Measurements from ENCODE around the gene NT5DC4. TPM values are rescaled to one million over a fixed set of nuclear protein-coding genes. Genes with fewer than 3 reads are reported as not detected.

The NT5DC4 gene
- total and polyA plus RNA-seq, 2 experiments from 2014 or later: not detected

GRCh38 chr2:112756207-112756606, 35.4 kb downstream of the NT5DC4 start:
- Histone ChIP-seq H3K4me1 (ENCODE audit: insufficient read depth) (no peaks in the 10 kb centered on the region), H3K9me2 (ENCODE audit: insufficient read depth) (no peaks in the 10 kb centered on the region), H3K9ac (no peak overlapping the region), H3K9me3 (ENCODE audit: low read depth) (no peaks in the 10 kb centered on the region), H3K27me3 (replicated peaks; ENCODE audit: insufficient read depth) (no peaks in the 10 kb centered on the region), H3K4me3 (no peak overlapping the region), H2AFZ (0 out of 2 replicates have a peak overlapping the region, but pooled peaks have one; percentile 5), H4K20me1 (ENCODE audit: insufficient read depth) (no peaks in the 10 kb centered on the region), H3K4me2 (ENCODE audit: unreplicated experiment) (no peak overlapping the region), H3K79me2 (ENCODE audit: insufficient read depth) (peaks cover 30% of the 10 kb centered on the region), H3F3A (ENCODE audit: insufficient read depth) (0 out of 2 replicates have a peak, but pooled peaks cover under 1% of the 10 kb centered on the region), H3K36me3 (ENCODE audit: low read depth) (no peaks in the 10 kb centered on the region; the same call in 1 of the 2 replicates), H3K27ac (no peak overlapping the region)
- TF ChIP-seq EZH2 (IDR thresholded peaks at IDR 0.05; ENCODE audit: insufficient read depth, poor library complexity, severe bottlenecking) (no peak), EZH2phosphoT487 (IDR thresholded peaks at IDR 0.05; ENCODE audit: insufficient read depth, low read depth) (no peak)
- in situ Hi-C loops (cut with MboI): no loop called here
- 97 to 98% methylated on average over 3 of the region's 3 CpGs for WGBS, 2 experiments (ENCODE audit: low coverage in 1 of 2, low lambda C conversion rate in 2 of 2, missing lambda C conversion rate in 2 of 2)
- no peak for DNase-seq

GRCh38 chr2:112757265-112757664, 36.4 kb downstream of the NT5DC4 start:
- Histone ChIP-seq H3K9me3 (ENCODE audit: low read depth) (no peaks in the 10 kb centered on the region), H3K4me3 (no peak overlapping the region), H3K79me2 (ENCODE audit: insufficient read depth) (peaks cover 40% of the 10 kb centered on the region), H3K4me1 (ENCODE audit: insufficient read depth) (no peaks in the 10 kb centered on the region), H2AFZ (no peak overlapping the region), H3K36me3 (ENCODE audit: low read depth) (no peaks in the 10 kb centered on the region; the same call in 1 of the 2 replicates), H3K27ac (no peak overlapping the region), H4K20me1 (ENCODE audit: insufficient read depth) (no peaks in the 10 kb centered on the region), H3K27me3 (replicated peaks; ENCODE audit: insufficient read depth) (no peaks in the 10 kb centered on the region), H3F3A (ENCODE audit: insufficient read depth) (no peaks in the 10 kb centered on the region), H3K9me2 (ENCODE audit: insufficient read depth) (no peaks in the 10 kb centered on the region), H3K4me2 (ENCODE audit: unreplicated experiment) (no peak overlapping the region), H3K9ac (no peak overlapping the region)
- 100% methylated on average over 3 of the region's 3 CpGs for WGBS, 2 experiments (ENCODE audit: low coverage in 1 of 2, low lambda C conversion rate in 2 of 2, missing lambda C conversion rate in 2 of 2)
- peak; percentile 24 for DNase-seq
- in situ Hi-C loops (cut with MboI): no loop called here
- no peak for TF ChIP-seq EZH2phosphoT487 (IDR thresholded peaks at IDR 0.05; ENCODE audit: insufficient read depth, low read depth)
- no peak for TF ChIP-seq EZH2 (IDR thresholded peaks at IDR 0.05; ENCODE audit: insufficient read depth, poor library complexity, severe bottlenecking)

DNA sequence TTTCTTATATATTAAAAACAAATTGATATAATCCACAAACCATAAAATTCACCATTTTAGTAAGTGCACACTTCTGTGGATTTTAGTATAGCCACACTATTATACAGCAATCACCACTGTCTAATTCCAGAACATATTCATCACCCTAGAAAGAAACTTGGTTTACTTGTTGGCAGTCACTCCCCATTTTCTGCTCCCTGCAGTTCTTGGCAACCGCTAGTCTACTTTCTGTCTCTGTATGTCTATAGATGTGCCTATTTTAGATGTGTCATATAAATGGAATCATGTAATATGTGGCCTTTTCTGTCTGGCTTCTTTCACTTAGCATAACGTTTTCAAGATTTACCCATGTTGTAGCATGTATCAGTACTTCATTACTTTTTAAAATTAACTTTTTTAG, 37.9 kb downstream of the NT5DC4 start:
- Histone ChIP-seq H4K20me1 (ENCODE audit: insufficient read depth) (no peaks in the 10 kb centered on the region), H2AFZ (peak overlapping the region; percentile 36; the same call in 1 of the 2 replicates), H3K4me2 (ENCODE audit: unreplicated experiment) (no peak overlapping the region), H3K4me3 (no peak overlapping the region), H3K27me3 (replicated peaks; ENCODE audit: insufficient read depth) (no peaks in the 10 kb centered on the region), H3K9me2 (ENCODE audit: insufficient read depth) (no peaks in the 10 kb centered on the region), H3K36me3 (ENCODE audit: low read depth) (no peaks in the 10 kb centered on the region; the same call in 1 of the 2 replicates), H3K9me3 (ENCODE audit: low read depth) (no peaks in the 10 kb centered on the region), H3K9ac (no peak overlapping the region), H3K4me1 (ENCODE audit: insufficient read depth) (no peaks in the 10 kb centered on the region), H3K79me2 (ENCODE audit: insufficient read depth) (peaks cover 54% of the 10 kb centered on the region), H3K27ac (no peak overlapping the region), H3F3A (ENCODE audit: insufficient read depth) (no peaks in the 10 kb centered on the region)
- 73 to 77% methylated on average over 2 of the region's 2 CpGs for WGBS, 2 experiments (ENCODE audit: low coverage in 1 of 2, low lambda C conversion rate in 2 of 2, missing lambda C conversion rate in 2 of 2)
- in situ Hi-C loops (cut with MboI): no loop called here
- no peak for TF ChIP-seq EZH2phosphoT487 (IDR thresholded peaks at IDR 0.05; ENCODE audit: insufficient read depth, low read depth)
- no peak for TF ChIP-seq EZH2 (IDR thresholded peaks at IDR 0.05; ENCODE audit: insufficient read depth, poor library complexity, severe bottlenecking)
- DNase-seq: peak; percentile 9

DNA sequence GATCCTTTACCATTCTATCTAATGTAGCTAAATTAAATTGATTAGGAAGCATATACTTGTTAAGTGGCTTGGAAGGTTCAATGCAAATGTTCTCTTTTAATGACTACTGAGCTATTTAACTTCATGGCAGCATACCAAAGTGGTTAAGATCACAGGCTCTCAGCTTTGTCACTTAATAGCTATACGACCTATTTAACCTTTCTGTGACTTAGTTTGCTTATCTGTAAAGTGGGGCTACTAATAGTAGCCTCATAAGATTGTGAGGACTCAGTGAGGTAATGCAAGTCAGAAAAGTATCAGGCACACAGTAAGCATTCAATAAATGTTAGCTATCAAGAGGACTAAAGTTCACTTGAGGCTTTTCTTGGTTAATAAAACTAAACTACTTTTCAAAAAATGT, 39.3 kb downstream of the NT5DC4 start:
- in situ Hi-C loops (cut with MboI): no loop called here
- Histone ChIP-seq H3K79me2 (ENCODE audit: insufficient read depth) (peaks cover 55% of the 10 kb centered on the region), H3K36me3 (ENCODE audit: low read depth) (no peaks in the 10 kb centered on the region; the same call in 1 of the 2 replicates)

More for the DNA sequence above, 39.3 kb downstream of the NT5DC4 start:
- Histone ChIP-seq H3K27ac (no peak overlapping the region), H3K4me1 (ENCODE audit: insufficient read depth) (no peaks in the 10 kb centered on the region; the same call in 1 of the 2 replicates), H3K4me3 (no peak overlapping the region), H3F3A (ENCODE audit: insufficient read depth) (no peaks in the 10 kb centered on the region), H3K9me2 (ENCODE audit: insufficient read depth) (no peaks in the 10 kb centered on the region), H3K4me2 (ENCODE audit: unreplicated experiment) (no peak overlapping the region), H2AFZ (peak overlapping the region; percentile 36; the same call in 1 of the 2 replicates), H3K9ac (no peak overlapping the region), H3K27me3 (replicated peaks; ENCODE audit: insufficient read depth) (no peaks in the 10 kb centered on the region), H3K9me3 (ENCODE audit: low read depth) (no peaks in the 10 kb centered on the region), H4K20me1 (ENCODE audit: insufficient read depth) (no peaks in the 10 kb centered on the region)
- no peak for DNase-seq
- 94 to 96% methylated on average over 1 of the region's 1 CpG for WGBS, 2 experiments (ENCODE audit: low coverage in 1 of 2, low lambda C conversion rate in 2 of 2, missing lambda C conversion rate in 2 of 2)
- TF ChIP-seq EZH2 (IDR thresholded peaks at IDR 0.05; ENCODE audit: insufficient read depth, poor library complexity, severe bottlenecking): no peak
- TF ChIP-seq EZH2phosphoT487 (IDR thresholded peaks at IDR 0.05; ENCODE audit: insufficient read depth, low read depth): no peak

Data from GM23248 (cell line).